ENCODE results near the gene PPFIBP1. TPM values are rescaled to one million over a fixed set of nuclear protein-coding genes. Genes with fewer than 3 reads are reported as not detected.

The PPFIBP1 gene
- total RNA-seq, 4 donors from 2014 or later: 47.2 to 77.3 (median 52.7) TPM

GRCh38 chr12:27607591-27607990 is 83.6 kb downstream of the PPFIBP1 start:
- WGBS, 2 donors: 36 to 45% methylated on average over 4 of the region's 4 CpGs
- no peak for TF ChIP-seq CTCF (IDR thresholded peaks at IDR 0.05)
- no peak for TF ChIP-seq POLR2A (IDR thresholded peaks at IDR 0.05)

GRCh38 chr12:27608890-27609289 is 84.9 kb downstream of the PPFIBP1 start:
- 81 to 84% methylated on average over 8 of the region's 8 CpGs for WGBS, 2 donors
- TF ChIP-seq POLR2A (IDR thresholded peaks at IDR 0.05): no peak
- no peak for TF ChIP-seq CTCF (IDR thresholded peaks at IDR 0.05)
- no peak overlapping the region for H3K4me3 ChIP-seq (ENCODE audit: low read depth, poor library complexity, severe bottlenecking)
- intact Hi-C loops (cut with DNase I; ENCODE audit: low total_unique reads): no loop called here
- DNase-seq (ENCODE audit: low spot score in 2 of 2): no peak

More at GRCh38 chr12:27607591-27607990, 83.6 kb downstream of the PPFIBP1 start:
- DNase-seq (ENCODE audit: low spot score in 2 of 2): no peak
- intact Hi-C loops (cut with DNase I; ENCODE audit: low total_unique reads): no loop called here
- no peak overlapping the region for H3K4me3 ChIP-seq (ENCODE audit: low read depth, poor library complexity, severe bottlenecking)

- WGBS, 2 donors: 35 to 39% methylated on average over 2 of the region's 2 CpGs
- TF ChIP-seq POLR2A (IDR thresholded peaks at IDR 0.05): no peak
- TF ChIP-seq CTCF (IDR thresholded peaks at IDR 0.05): no peak
- peak in 1 of 2 donors; percentile 37 for DNase-seq (ENCODE audit: low spot score in 2 of 2)
- intact Hi-C loops (cut with DNase I; ENCODE audit: low total_unique reads): loop anchor here (10.0 kb wide), 1 partner anchor 86 kb away; the partner anchor contains the start of gene PPFIBP1
- H3K4me3 ChIP-seq (ENCODE audit: low read depth, poor library complexity, severe bottlenecking): no peak overlapping the region
Observed at GRCh38 chr12:27610374-27610773, 86.4 kb downstream of the PPFIBP1 start.

GRCh38 chr12:27614386-27614785 is 90.4 kb downstream of the PPFIBP1 start:
- intact Hi-C loops (cut with DNase I; ENCODE audit: low total_unique reads): loop anchor here (10.0 kb wide), 1 partner anchor 90 kb away; the partner anchor contains the start of gene PPFIBP1
- WGBS, 2 donors: 65 to 71% methylated on average over 3 of the region's 3 CpGs
- no peak overlapping the region for H3K4me3 ChIP-seq (ENCODE audit: low read depth, poor library complexity, severe bottlenecking)
- no peak for TF ChIP-seq CTCF (IDR thresholded peaks at IDR 0.05)
- TF ChIP-seq POLR2A (IDR thresholded peaks at IDR 0.05): no peak
- DNase-seq (ENCODE audit: low spot score in 2 of 2): no peak

- no peak for TF ChIP-seq POLR2A (IDR thresholded peaks at IDR 0.05)
- WGBS, 2 donors: 83 to 90% methylated on average over 3 of the region's 3 CpGs
- intact Hi-C loops (cut with DNase I; ENCODE audit: low total_unique reads): loop anchor here (10.0 kb wide), 1 partner anchor 90 kb away; the partner anchor contains the start of gene PPFIBP1
- DNase-seq (ENCODE audit: low spot score in 2 of 2): no peak
- H3K4me3 ChIP-seq (ENCODE audit: low read depth, poor library complexity, severe bottlenecking): no peak overlapping the region
Observed at GRCh38 chr12:27614866-27615265, 90.9 kb downstream of the PPFIBP1 start.

GRCh38 chr12:27615331-27615891 is 91.4 kb downstream of the PPFIBP1 start:
- intact Hi-C loops (cut with DNase I; ENCODE audit: low total_unique reads): loop anchor here (10.0 kb wide), 1 partner anchor 91 kb away; the partner anchor contains the start of gene PPFIBP1
- TF ChIP-seq CTCF (IDR thresholded peaks at IDR 0.05) (no peak), POLR2A (IDR thresholded peaks at IDR 0.05) (no peak)
- DNase-seq (ENCODE audit: low spot score in 2 of 2): no peak
- no peak overlapping the region for H3K4me3 ChIP-seq (ENCODE audit: low read depth, poor library complexity, severe bottlenecking)

All from lower leg skin (tissue), 4 donors.